Measurements from ENCODE around the gene SMTNL2.

GRCh38 chr17:4588898-4589625, 4.7 kb downstream of the SMTNL2 start:
- TF ChIP-seq CTCF (IDR thresholded peaks at IDR 0.05) (no peak), POLR2AphosphoS5 (IDR thresholded peaks at IDR 0.05) (no peak), EP300 (IDR thresholded peaks at IDR 0.05) (no peak), POLR2A (IDR thresholded peaks at IDR 0.05; ENCODE audit: low read depth) (no peak)
